ENCODE results near the gene ZNF182.

DNA sequence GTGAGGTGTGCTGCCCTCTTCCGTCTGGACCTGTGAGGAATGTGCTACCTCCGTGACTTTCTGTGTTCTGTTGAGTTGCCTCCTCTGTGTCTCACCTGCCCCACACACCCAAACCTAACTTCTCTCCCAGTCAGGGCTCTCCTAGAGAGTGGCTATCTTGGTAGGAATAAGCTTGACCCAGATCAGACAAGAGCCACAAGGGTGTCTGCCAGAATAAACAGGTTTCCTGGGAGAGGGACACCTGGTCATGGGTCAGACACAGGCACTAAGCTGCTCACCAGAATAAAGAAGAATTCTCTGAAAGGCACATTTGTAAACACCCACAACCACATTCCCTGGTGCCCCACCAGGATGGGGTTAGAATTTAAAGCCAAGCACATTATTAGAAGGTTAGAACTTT, 11.1 kb downstream of the ZNF182 start:
- no peak for TF ChIP-seq EZH2 (IDR thresholded peaks at IDR 0.05; ENCODE audit: low read length)
- no peak for TF ChIP-seq CTCF (optimal IDR thresholded peaks at IDR 0.05 in 1 of 3, IDR thresholded peaks at IDR 0.05 in 1 of 3, conservative IDR thresholded peaks at IDR 0.05 in 1 of 3; ENCODE audit: extremely low read depth in 1 of 3, insufficient read depth in 2 of 3, low read length in 3 of 3)
